NCI-H2171 (cell line): Measurements from ENCODE around the gene CLEC16A.
"Not testable (repeated sequence)": the region's sequence is repeated elsewhere in the genome, so short reads cannot be mapped to it uniquely, and the experiment has no call there.

Experiments used
- DNase-seq: peaks from one replicate; lab custom pipeline; 2025; lab: John Stamatoyannopoulos, UW

Gene CLEC16A

GRCh38 chr16:11099672-11100205 lies 155.4 kb downstream of the CLEC16A start:
- DNase-seq, result no peak

GRCh38 chr16:11100239-11100750 lies 155.9 kb downstream of the CLEC16A start:
- peak; percentile 65 for DNase-seq

DNA sequence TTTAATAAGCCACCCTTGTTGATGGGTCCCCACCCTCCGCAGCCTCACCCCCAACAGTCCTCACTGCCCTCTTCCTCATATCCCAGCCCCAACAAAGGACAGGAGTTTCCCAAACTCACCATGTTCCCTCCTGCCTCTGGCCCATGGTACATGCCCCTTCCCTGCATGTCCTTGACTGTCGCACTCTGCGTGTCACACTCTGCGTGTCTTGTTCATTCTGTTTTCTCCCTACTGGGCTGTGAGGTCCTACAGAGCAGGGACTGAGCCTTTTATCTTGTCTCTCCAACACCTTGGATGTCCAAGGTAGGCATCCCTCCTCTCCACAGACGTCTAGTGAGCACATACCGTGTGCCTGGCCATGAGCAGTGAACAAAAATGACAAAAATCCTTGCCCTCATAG lies 156.9 kb downstream of the CLEC16A start:
- no peak for DNase-seq

- peak; percentile 34 for DNase-seq
Observed at GRCh38 chr16:11101695-11102522, 157.5 kb downstream of the CLEC16A start.

DNA sequence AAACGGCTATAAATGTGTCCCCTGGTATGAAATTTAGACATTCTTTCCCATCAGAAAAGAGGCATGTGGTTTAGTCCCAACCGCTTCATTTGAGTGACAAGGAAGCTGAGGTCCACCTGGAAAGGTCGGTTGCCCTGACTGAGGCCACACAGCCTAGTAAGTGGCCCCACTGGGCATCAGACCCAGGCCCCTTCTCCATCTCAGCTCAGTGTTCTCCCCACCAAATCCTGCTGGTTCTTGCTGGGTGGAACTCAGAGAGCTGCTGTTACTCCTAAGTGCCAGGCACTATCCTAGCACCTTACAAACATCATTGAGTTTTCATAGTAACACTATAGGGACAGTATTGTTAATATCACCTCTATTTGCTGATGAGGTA lies 158.1 kb downstream of the CLEC16A start:
- no peak for DNase-seq

- not testable (repeated sequence) for DNase-seq
Observed at GRCh38 chr16:11103301-11103700, 158.9 kb downstream of the CLEC16A start.

DNA sequence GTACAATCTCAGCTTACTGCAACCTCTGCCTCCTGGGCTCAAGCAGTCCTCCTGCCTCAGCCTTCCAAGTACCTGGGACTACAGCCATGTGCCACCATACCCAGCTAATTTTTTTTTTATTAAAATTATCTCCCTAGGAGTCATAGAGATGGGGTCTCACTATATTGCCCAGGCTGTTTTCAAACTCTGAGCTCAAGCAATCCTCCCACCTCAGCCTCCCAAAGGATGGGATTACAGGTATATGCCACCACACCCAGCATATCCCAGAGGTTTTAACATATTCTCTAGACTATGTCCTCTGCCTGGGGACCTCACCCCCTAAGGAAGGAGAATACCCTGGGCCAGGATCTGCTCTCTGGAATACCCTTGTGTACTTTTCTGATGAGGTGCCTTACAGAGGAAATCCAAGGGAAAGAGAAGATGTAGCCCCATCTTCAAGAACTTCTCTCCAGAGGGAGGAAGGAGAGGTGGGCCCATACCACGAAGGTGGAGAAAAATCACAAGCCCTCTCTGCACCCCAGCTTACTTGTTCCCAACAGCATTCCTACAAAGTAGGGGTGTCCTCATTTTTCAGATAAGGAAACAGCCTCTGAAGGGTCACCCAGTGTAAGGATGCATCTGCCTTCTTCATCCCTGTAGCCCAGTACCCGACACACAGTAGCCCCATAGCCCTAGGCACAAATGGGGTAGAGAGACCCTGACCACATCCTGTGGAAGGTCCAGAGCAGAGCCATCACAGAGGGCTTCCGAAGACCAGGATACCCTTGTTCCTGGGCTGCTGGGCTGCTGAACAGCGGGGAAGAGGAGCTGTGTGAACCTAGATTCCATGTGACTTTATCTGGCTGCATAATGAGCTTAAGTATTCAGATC lies 160.0 kb downstream of the CLEC16A start:
- no peak for DNase-seq

GRCh38 chr16:11105038-11105903 lies 160.9 kb downstream of the CLEC16A start:
- peak; percentile 83 for DNase-seq

GRCh38 chr16:11106726-11107125 lies 162.4 kb downstream of the CLEC16A start:
- DNase-seq, result no peak

- no peak for DNase-seq
Observed at GRCh38 chr16:11107780-11108465, 163.6 kb downstream of the CLEC16A start.

DNA sequence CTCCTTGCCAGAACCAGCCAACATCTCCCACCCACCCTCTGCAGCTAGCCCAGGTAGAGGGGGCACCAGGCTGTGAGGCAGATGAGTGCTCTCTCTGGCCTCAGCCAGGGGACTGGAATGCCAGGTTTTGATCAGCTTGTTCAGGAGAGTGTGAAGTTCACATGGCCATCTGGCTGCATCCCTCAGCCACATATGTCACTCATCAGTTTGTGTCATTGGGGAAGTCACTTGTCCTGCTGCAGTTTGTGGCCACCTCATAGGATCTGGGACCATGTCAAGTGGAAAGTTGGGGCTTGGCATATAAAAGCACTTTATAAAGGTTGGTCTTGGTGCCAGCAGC lies 164.1 kb downstream of the CLEC16A start:
- no peak for DNase-seq

GRCh38 chr16:11109566-11109965 lies 165.2 kb downstream of the CLEC16A start:
- no peak for DNase-seq

GRCh38 chr16:11111150-11111549 lies 166.8 kb downstream of the CLEC16A start:
- no peak for DNase-seq

DNA sequence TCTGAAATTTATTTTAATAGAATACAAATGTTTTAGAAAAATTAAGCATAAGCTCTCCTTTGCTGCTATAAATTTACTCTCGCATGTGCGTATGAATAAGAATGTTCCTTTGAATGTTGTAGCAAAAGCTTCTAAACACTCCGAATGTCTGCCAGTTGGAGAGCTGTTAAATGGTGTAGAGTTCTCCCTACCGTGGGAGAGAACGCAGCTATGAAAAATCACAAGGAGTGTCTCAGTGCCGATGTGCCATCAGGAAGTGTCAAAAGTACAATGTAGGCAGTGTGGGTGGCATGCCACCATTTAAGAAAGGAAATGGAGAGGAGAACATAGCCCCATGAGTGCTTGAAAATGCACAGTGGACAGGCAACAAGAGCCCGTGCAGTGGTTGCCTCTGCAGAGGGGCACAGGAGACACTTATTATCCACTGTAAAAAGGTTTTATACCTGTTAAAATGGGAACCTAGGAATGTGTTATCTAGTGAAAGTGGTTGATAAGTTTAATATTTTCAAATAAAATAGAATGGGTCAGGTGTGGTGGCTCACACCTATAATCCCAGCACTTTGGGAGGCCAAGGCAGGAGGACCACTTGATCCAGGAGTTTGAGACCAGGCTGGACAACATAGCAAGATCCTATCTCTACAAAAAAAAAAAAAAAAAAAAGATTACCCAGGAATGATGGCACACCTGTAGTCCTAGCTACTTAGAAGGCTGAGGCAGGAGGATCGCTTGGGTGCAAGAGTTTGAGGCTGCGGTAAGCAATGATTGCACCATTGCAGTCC lies 167.7 kb downstream of the CLEC16A start:
- no peak for DNase-seq

DNA sequence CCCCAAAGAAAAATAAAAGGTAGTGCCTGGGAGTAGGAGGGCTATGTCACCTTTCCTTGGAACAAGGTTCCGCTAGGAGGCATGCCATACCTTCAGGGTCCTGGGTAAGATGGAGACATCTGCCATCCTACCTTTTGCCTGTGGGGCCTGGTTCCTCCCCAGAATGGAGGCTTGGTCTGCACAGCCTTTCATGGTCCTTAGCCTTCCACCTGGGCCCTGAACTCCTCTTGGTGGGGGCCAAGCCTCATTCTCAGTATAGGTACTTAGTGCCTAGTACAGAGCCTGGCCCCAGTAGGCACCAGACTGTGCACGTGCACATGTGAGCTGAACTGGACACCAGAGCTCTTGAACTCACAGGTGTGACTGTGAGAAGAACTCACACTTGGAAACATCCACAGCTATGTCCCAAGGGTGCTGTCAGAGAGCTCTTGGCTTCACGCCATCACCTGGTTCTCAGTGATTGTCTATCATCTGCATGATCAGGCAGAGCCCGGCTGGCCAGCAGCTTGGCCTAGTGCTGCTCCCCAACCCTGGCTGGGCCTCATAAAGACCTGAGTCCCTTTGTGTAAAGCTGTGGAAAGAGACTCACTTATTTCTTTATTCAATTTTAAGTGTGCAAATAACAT lies 168.5 kb downstream of the CLEC16A start:
- DNase-seq, result peak; percentile 72

- DNase-seq, result no peak
Observed at GRCh38 chr16:11114366-11115164, 170.2 kb downstream of the CLEC16A start.

GRCh38 chr16:11117576-11118211 lies 173.3 kb downstream of the CLEC16A start:
- no peak for DNase-seq

DNA sequence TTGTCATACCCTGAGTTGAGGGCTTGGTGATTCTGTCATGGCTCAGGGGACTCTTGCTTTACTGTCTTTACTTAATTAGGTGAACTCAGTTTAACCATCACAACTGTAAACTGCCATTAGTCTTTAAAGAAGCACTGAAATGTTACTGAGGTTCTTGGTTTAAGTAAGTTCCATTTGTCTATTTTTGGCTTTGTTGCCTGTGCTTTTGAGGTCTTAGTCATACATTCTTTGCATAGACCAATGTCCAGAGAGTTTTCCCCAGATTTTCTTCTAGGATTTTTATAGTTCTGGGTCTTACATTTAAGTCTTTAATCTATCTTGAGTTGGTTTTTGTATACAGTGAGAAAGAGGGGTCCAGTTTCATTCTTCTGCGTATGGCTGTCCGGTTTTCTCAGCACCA lies 174.1 kb downstream of the CLEC16A start:
- no peak for DNase-seq
